ENCODE results near the gene TOLLIP. TPM values are rescaled to one million over a fixed set of nuclear protein-coding genes. Genes with fewer than 3 reads are reported as not detected.

The TOLLIP gene
- total and polyA plus RNA-seq, 9 of the 15 experiments (the other 6 are each of a cell fraction or from before 2014, with no cell fraction given): 0.23 to 22.8 (median 7.1) TPM

DNA sequence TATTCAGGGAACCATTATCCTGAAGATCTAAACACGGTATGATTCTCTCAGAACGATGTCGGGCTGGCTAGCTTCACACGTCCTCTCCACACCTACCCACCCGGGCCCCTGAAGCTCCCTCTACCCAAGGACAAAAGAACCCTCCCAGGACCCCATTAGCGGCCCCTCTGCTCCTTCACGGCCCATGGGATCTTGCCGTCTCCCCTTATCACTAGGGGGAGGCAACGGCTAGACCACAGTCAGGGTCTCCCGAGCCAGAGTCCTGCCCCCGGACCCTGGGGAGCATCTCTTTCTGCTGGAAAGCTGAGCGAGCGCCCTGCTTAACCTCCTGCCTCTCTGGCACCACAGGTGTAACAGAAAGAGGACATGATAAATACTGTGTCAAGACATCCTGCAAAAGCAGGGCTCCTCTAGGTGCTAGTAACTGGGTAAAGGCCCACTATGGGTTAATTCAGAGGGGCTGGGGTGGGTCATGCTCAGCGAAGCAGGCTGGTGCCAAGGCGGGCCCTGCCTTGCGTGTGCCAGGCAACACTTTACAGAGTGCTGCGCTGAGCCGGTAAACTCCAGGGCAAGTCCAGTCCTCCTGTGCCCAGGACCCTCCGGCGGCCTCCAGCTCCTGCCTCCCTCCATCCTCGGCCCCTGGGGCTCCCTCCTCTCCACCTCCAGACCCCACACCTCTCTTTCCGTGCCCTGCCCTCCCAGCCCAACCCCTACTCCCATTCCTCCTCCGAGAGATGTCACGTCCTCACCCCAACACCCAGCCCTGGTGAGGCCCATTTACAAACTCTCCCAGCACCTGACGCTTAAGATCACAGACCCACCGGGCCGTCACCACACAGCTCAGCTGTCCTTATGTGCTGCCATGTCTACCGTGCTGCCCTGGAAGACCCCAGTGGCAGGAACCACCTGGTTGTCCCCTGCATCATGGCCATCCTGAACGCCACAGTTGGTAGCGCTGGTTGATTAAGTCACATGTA lies 3.0 kb downstream of the TOLLIP start (continued):
- TF ChIP-seq, protein P1, sequence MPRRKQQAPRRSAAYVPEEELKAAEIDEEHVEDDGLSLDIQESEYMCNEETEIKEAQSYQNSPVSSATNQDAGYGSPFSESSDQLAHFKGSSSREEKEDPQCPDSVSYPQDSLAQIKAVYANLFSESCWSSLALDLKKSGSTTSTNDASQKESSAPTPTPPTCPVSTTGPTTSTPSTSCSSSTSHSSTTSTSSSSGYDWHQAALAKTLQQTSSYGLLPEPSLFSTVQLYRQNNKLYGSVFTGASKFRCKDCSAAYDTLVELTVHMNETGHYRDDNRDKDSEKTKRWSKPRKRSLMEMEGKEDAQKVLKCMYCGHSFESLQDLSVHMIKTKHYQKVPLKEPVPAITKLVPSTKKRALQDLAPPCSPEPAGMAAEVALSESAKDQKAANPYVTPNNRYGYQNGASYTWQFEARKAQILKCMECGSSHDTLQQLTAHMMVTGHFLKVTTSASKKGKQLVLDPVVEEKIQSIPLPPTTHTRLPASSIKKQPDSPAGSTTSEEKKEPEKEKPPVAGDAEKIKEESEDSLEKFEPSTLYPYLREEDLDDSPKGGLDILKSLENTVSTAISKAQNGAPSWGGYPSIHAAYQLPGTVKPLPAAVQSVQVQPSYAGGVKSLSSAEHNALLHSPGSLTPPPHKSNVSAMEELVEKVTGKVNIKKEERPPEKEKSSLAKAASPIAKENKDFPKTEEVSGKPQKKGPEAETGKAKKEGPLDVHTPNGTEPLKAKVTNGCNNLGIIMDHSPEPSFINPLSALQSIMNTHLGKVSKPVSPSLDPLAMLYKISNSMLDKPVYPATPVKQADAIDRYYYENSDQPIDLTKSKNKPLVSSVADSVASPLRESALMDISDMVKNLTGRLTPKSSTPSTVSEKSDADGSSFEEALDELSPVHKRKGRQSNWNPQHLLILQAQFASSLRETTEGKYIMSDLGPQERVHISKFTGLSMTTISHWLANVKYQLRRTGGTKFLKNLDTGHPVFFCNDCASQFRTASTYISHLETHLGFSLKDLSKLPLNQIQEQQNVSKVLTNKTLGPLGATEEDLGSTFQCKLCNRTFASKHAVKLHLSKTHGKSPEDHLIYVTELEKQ (CRISPR knock-in tag; IDR thresholded peaks at IDR 0.05): no peak
- TF ChIP-seq KHSRP (IDR thresholded peaks at IDR 0.05): no peak
- TF ChIP-seq, protein P2, sequence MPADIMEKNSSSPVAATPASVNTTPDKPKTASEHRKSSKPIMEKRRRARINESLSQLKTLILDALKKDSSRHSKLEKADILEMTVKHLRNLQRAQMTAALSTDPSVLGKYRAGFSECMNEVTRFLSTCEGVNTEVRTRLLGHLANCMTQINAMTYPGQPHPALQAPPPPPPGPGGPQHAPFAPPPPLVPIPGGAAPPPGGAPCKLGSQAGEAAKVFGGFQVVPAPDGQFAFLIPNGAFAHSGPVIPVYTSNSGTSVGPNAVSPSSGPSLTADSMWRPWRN (IDR thresholded peaks at IDR 0.05; ENCODE audit: low read depth): no peak

DNA sequence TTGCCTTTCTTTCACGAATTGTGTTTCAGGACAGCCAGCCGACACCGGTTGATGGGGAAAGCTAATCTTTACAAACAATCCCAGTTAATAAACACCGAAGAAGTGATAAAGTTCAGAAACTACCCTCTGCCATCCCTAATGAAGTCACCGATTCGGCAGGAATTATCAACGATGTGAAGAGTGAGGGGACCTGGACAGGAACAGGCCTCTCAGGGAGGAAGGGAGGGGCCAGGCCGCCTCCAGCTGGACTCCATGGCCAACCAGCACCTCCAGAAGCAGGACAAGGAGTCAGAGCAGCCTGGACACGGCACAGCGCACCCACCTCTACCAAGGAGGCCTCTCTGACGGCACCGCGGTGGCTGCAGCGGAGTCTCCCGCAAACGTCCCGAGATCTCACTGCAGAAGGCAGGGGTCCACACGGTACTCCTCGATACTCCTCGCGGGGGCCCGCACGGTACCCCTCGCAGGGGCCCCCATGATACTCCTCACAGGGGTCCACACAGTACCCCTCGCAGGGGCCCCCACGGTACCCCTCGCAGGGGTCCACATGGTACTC lies 3.9 kb downstream of the TOLLIP start:
- H3K27me3 ChIP-seq (ENCODE audit: control insufficient read depth in 2 of 2, insufficient read depth in 2 of 2, low read length in 2 of 2): no peaks in the 10 kb centered on the region
- no peak for FAIRE-seq
- BruUV-seq (replicated peaks): no TSS peak
- ChIA-PET POLR2A (no interaction called here), CTCF (ENCODE audit: low intra/inter-chr PET ratio) (no interaction called here)
- no peak for DNase-seq (ENCODE audit: extremely low read depth in 1 of 4, low spot score in 3 of 4)
- peaks cover 46% of the 10 kb centered on the region for H3K79me2 ChIP-seq (ENCODE audit: control insufficient read depth, insufficient read depth, low read length)
- no peak overlapping the region for H3K27ac ChIP-seq (ENCODE audit: extremely low read depth, low read depth, low read length)
- intact Hi-C loops (cut with micrococcal nuclease) (no loop called here), in situ Hi-C loops (cut with MboI) (no loop called here)
- H3K9ac ChIP-seq (ENCODE audit: insufficient read depth in 1 of 2, low read depth in 2 of 2, low read length in 2 of 2): no peak overlapping the region; a peak in 1 of 4 replicates
- no peak overlapping the region for H3K4me3 ChIP-seq
- peaks cover 18% of the 10 kb centered on the region for H4K20me1 ChIP-seq (replicated peaks; ENCODE audit: control insufficient read depth, insufficient read depth, low read length)
- 0 out of 2 replicates have a peak, but pooled peaks cover 5% of the 10 kb centered on the region for H3K9me3 ChIP-seq (replicated peaks; ENCODE audit: control insufficient read depth, insufficient read depth, low read depth, low read length)
- H3K36me3 ChIP-seq (ENCODE audit: control insufficient read depth, insufficient read depth, low read length): peaks cover 15% of the 10 kb centered on the region; the same call in 1 of the 3 replicates
- H2AFZ ChIP-seq (ENCODE audit: low read depth, low read length): no peak overlapping the region
- no peak for ATAC-seq
- 87% methylated on average over 26 of the region's 27 CpGs for WGBS (ENCODE audit: insufficient coverage, low coverage, missing lambda C conversion rate)
- peaks cover 12% of the 10 kb centered on the region for H3K9me1 ChIP-seq (ENCODE audit: control insufficient read depth, insufficient read depth, low read length)
- peaks cover 15 to 67% of the 10 kb centered on the region in 2 experiments for H3K4me1 ChIP-seq (replicated peaks in 1 of 2; ENCODE audit: control insufficient read depth in 2 of 2, insufficient read depth in 2 of 2, low read length in 2 of 2)
- no peak overlapping the region for H3K4me2 ChIP-seq (ENCODE audit: insufficient read depth, low read length)
- TF ChIP-seq FIP1L1 (IDR thresholded peaks at IDR 0.05; ENCODE audit: low read depth, low read length, poor library complexity, severe bottlenecking) (no peak), CHCHD3 (CRISPR knock-in tag; IDR thresholded peaks at IDR 0.05) (no peak), RBFOX2 (IDR thresholded peaks at IDR 0.05; ENCODE audit: low read depth, low read length) (peak; percentile 37; the same call in 1 of the 2 replicates)

All from K562 (cell line).